ENCODE results near the gene CDK5.
"Not testable (repeated sequence)": the region's sequence is repeated elsewhere in the genome, so short reads cannot be mapped to it uniquely, and the experiment has no call there.

CDK5 gene

DNA sequence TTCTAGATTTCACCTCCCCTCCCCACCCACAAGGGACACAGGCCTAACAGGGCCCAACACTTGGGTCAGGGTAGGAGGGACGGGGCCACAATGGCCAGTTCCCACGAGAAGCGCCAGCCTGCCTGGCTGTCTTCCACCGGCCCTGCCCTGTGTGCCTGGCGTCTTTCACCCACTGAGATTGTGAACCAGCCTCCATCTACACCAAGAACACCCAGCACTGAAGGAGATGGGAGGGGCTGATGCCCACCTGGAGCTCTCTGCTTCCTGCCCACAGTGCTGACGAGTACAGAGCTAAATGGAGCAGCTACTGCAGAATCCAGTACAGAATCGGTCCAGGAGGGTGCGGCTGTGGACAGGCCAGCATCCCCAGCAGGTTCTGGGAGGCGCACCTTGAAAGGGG lies 11.7 kb downstream of the CDK5 start:
- no peaks in the 10 kb centered on the region for H3K4me1 ChIP-seq (ENCODE audit: insufficient read depth, low read length, severe bottlenecking)
- no peak overlapping the region for H3K4me3 ChIP-seq (ENCODE audit: low read depth, low read length, poor library complexity, severe bottlenecking)
- no peaks in the 10 kb centered on the region for H3K9me2 ChIP-seq (ENCODE audit: low read depth, low read length)
- H3K4me2 ChIP-seq (ENCODE audit: low read length): no peak overlapping the region
- TF ChIP-seq EZH2 (IDR thresholded peaks at IDR 0.05; ENCODE audit: borderline replicate concordance, low read length): no peak
- TF ChIP-seq, protein P1, sequence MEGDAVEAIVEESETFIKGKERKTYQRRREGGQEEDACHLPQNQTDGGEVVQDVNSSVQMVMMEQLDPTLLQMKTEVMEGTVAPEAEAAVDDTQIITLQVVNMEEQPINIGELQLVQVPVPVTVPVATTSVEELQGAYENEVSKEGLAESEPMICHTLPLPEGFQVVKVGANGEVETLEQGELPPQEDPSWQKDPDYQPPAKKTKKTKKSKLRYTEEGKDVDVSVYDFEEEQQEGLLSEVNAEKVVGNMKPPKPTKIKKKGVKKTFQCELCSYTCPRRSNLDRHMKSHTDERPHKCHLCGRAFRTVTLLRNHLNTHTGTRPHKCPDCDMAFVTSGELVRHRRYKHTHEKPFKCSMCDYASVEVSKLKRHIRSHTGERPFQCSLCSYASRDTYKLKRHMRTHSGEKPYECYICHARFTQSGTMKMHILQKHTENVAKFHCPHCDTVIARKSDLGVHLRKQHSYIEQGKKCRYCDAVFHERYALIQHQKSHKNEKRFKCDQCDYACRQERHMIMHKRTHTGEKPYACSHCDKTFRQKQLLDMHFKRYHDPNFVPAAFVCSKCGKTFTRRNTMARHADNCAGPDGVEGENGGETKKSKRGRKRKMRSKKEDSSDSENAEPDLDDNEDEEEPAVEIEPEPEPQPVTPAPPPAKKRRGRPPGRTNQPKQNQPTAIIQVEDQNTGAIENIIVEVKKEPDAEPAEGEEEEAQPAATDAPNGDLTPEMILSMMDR (IDR thresholded peaks at IDR 0.05; ENCODE audit: low read length): no peak
- H3F3A ChIP-seq (ENCODE audit: insufficient read depth, low read length): no peaks in the 10 kb centered on the region
- no peaks in the 10 kb centered on the region for H4K20me1 ChIP-seq (ENCODE audit: insufficient read depth, low read length)
- no peaks in the 10 kb centered on the region for H3K9me3 ChIP-seq (ENCODE audit: low read length)
- H3K9ac ChIP-seq (ENCODE audit: low read length): no peak overlapping the region
- H3K36me3 ChIP-seq (ENCODE audit: insufficient read depth, low read length): peaks cover 15% of the 10 kb centered on the region
- no peak overlapping the region for H2AFZ ChIP-seq (ENCODE audit: low read length)
- H3K79me2 ChIP-seq (ENCODE audit: insufficient read depth, low read length): no peaks in the 10 kb centered on the region
- no peak overlapping the region for H3K27ac ChIP-seq (ENCODE audit: low read depth, low read length, poor library complexity, severe bottlenecking)
- H3K27me3 ChIP-seq (ENCODE audit: insufficient read depth, low read length): peaks cover 9% of the 10 kb centered on the region; the same call in 1 of the 2 replicates

DNA sequence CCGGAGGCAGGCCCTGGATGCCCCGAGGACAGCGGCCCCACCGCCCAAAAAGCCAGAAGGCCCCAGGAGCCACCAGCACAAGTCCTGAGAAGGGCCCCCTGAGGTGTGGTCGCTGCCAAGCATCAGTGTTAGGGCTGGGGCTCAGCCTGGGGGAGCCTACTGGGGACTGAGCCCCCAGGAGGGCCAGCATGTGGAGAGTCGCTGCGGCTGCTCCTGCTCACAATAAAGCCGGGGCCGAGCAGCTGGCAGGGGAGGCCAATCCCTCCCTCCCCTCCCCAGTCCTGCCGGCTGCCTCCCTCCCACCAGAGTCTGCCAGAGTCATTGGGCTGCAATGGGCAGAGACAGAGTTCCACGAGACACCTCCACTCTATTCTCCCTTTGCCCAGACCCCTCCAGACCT lies 12.4 kb downstream of the CDK5 start:
- no peaks in the 10 kb centered on the region for H3F3A ChIP-seq (ENCODE audit: insufficient read depth, low read length)
- peaks cover 15% of the 10 kb centered on the region for H3K36me3 ChIP-seq (ENCODE audit: insufficient read depth, low read length)
- H3K79me2 ChIP-seq (ENCODE audit: insufficient read depth, low read length): no peaks in the 10 kb centered on the region
- no peak overlapping the region for H3K9ac ChIP-seq (ENCODE audit: low read length)
- no peaks in the 10 kb centered on the region for H3K9me3 ChIP-seq (ENCODE audit: low read length)
- TF ChIP-seq, protein P1 (IDR thresholded peaks at IDR 0.05; ENCODE audit: low read length): no peak
- no peak for TF ChIP-seq EZH2 (IDR thresholded peaks at IDR 0.05; ENCODE audit: borderline replicate concordance, low read length)
- H2AFZ ChIP-seq (ENCODE audit: low read length): no peak overlapping the region
- peaks cover 9% of the 10 kb centered on the region; the same call in 1 of the 2 replicates for H3K27me3 ChIP-seq (ENCODE audit: insufficient read depth, low read length)
- no peak overlapping the region for H3K4me3 ChIP-seq (ENCODE audit: low read depth, low read length, poor library complexity, severe bottlenecking)
- no peak overlapping the region for H3K27ac ChIP-seq (ENCODE audit: low read depth, low read length, poor library complexity, severe bottlenecking)
- no peaks in the 10 kb centered on the region for H3K4me1 ChIP-seq (ENCODE audit: insufficient read depth, low read length, severe bottlenecking)
- H4K20me1 ChIP-seq (ENCODE audit: insufficient read depth, low read length): no peaks in the 10 kb centered on the region
- H3K9me2 ChIP-seq (ENCODE audit: low read depth, low read length): no peaks in the 10 kb centered on the region
- no peak overlapping the region for H3K4me2 ChIP-seq (ENCODE audit: low read length)

DNA sequence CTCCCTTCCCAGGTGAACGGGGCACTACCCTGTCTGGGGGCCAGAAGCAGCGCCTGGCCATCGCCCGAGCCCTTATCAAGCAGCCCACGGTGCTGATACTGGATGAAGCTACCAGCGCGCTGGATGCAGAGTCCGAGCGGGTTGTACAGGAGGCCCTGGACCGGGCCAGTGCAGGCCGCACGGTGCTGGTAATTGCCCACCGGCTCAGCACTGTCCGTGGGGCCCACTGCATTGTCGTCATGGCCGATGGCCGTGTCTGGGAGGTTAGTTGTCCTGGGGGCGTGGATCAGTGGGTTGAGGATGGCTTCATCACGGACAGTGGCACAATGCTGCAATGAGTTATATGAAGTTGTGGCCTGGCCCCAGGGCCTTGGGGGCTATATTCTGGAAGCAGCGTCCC lies 13.7 kb downstream of the CDK5 start:
- no peak for TF ChIP-seq EZH2 (IDR thresholded peaks at IDR 0.05; ENCODE audit: borderline replicate concordance, low read length)
- TF ChIP-seq, protein P1 (IDR thresholded peaks at IDR 0.05; ENCODE audit: low read length): no peak
- Histone ChIP-seq H3K36me3 (ENCODE audit: insufficient read depth, low read length) (peaks cover 15% of the 10 kb centered on the region), H3K9me2 (ENCODE audit: low read depth, low read length) (no peaks in the 10 kb centered on the region), H3K9me3 (ENCODE audit: low read length) (no peaks in the 10 kb centered on the region), H3F3A (ENCODE audit: insufficient read depth, low read length) (no peaks in the 10 kb centered on the region), H3K4me3 (ENCODE audit: low read depth, low read length, poor library complexity, severe bottlenecking) (no peak overlapping the region), H3K4me1 (ENCODE audit: insufficient read depth, low read length, severe bottlenecking) (no peaks in the 10 kb centered on the region), H4K20me1 (ENCODE audit: insufficient read depth, low read length) (no peaks in the 10 kb centered on the region), H3K9ac (ENCODE audit: low read length) (no peak overlapping the region), H3K27ac (ENCODE audit: low read depth, low read length, poor library complexity, severe bottlenecking) (no peak overlapping the region), H3K27me3 (ENCODE audit: insufficient read depth, low read length) (peaks cover 3% of the 10 kb centered on the region; the same call in 1 of the 2 replicates), H2AFZ (ENCODE audit: low read length) (no peak overlapping the region), H3K79me2 (ENCODE audit: insufficient read depth, low read length) (no peaks in the 10 kb centered on the region), H3K4me2 (ENCODE audit: low read length) (no peak overlapping the region)

DNA sequence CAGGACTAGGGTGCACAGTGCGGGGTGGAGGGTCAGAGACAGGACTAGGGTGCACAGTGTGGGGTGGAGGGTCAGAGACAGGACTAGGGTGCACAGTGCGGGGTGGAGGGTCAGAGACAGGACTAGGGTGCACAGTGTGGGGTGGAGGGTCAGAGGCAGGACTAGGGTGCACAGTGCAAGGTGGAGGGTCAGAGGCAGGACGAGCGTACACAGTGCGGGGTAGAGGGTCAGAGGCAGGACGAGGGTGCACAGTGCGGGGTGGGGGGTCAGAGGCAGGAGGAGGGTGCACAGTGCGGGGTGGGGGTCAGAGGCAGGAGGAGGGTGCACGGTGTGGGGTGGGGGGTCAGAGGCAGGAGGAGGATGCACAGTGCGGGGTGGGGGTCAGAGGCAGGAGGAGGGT lies 14.2 kb downstream of the CDK5 start:
- H3K4me1 ChIP-seq (ENCODE audit: insufficient read depth, low read length, severe bottlenecking); H3K27ac ChIP-seq (ENCODE audit: low read depth, low read length, poor library complexity, severe bottlenecking); H3F3A ChIP-seq (ENCODE audit: insufficient read depth, low read length); H3K9me2 ChIP-seq (ENCODE audit: low read depth, low read length); H3K27me3 ChIP-seq (ENCODE audit: insufficient read depth, low read length); H3K9ac ChIP-seq (ENCODE audit: low read length); H3K9me3 ChIP-seq (ENCODE audit: low read length); H2AFZ ChIP-seq (ENCODE audit: low read length); H3K4me2 ChIP-seq (ENCODE audit: low read length); H3K4me3 ChIP-seq (ENCODE audit: low read depth, low read length, poor library complexity, severe bottlenecking); H4K20me1 ChIP-seq (ENCODE audit: insufficient read depth, low read length); H3K79me2 ChIP-seq (ENCODE audit: insufficient read depth, low read length): not testable (repeated sequence)
- H3K36me3 ChIP-seq (ENCODE audit: insufficient read depth, low read length): peaks cover 15% of the 10 kb centered on the region
